Measurements from ENCODE around the gene PARL. TPM values are rescaled to one million over a fixed set of nuclear protein-coding genes. Genes with fewer than 3 reads are reported as not detected.

The PARL gene
- total and polyA plus RNA-seq, 2 of the 8 experiments (the other 6 are each of a cell fraction or from before 2014, with no cell fraction given), result 62.7 to 85.0 TPM

DNA sequence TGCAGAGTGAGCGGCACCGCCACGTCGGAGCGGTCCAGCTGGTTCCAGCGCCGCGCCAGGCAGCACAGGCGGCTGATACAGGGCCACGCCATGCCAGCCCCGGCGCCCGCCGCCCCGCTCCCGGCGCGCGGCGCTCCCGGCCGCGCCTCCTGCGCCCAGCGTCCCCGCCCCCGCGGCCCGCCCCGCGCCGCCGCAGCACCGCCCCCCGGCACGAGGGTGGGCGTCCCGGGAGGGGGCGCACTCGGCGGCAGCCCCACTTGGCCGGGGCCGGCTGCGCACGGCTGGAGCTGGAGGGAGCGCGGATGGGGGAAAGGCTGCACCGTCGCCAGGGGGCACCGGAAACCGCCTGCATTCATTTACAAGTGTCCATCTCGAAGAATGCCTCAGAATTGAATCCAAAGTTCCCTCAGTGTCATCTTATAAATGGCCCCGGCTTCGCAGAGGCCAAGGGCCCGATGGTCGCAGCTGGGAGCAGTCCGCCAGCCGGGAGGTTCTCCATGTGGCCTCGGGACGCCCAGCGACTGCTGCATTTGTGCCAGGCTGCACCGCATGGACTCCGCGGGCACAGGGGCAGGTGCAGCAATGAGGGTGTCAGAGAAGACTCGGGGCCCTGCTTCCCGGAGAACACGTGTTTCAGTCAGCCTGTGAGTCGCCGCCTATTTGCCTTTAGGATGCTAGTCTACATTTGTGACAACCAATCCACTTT lies 59.1 kb downstream of the PARL start, which contains the start of gene MAP6D1:
Gene MAP6D1 (minus strand): TSS at position 122 of the 706 bp plus-strand sequence. CDS start 30 bp downstream, at position 92.
- Histone ChIP-seq H2BK15ac (ENCODE audit: low read length) (no peak within 1 kb of the TSS), H2AFZ (ENCODE audit: low read length) (peak within 1 kb of the TSS; percentile 8; the same call in 1 of the 2 replicates), H3K27me3 (replicated peaks in 1 of 4; ENCODE audit: control insufficient read depth in 3 of 4, extremely low read depth in 1 of 4, insufficient read depth in 3 of 4, low read length in 3 of 4) (peaks cover 0 to 3% (median 0%) of the 10 kb centered on the region in 4 experiments; a peak in 3 of 7 replicates), H3K4ac (replicated peaks; ENCODE audit: insufficient read length, low read depth, low read length) (no peak within 1 kb of the TSS), H3K56ac (replicated peaks; ENCODE audit: insufficient read length, low read depth, low read length) (no peak within 1 kb of the TSS), H2AK5ac (ENCODE audit: low read depth, low read length) (no peak within 1 kb of the TSS), H3K9ac (replicated peaks in 1 of 4; ENCODE audit: extremely low read depth in 1 of 4, low read depth in 3 of 4, low read length in 3 of 4) (peak within 1 kb of the TSS; percentile 20 to 58 (median 48); a peak in 4 of 7 replicates), H3K4me1 (replicated peaks in 1 of 4; ENCODE audit: control insufficient read depth in 3 of 4, insufficient read depth in 4 of 4, low read length in 3 of 4) (peaks cover 0 to 7% (median 3%) of the 10 kb centered on the region in 4 experiments; a peak in 4 of 7 replicates), H3K18ac (ENCODE audit: extremely low read depth, low read length) (no peak within 1 kb of the TSS; the same call in 1 of the 2 replicates), H2BK20ac (ENCODE audit: low read length) (no peak within 1 kb of the TSS), H2BK5ac (ENCODE audit: low read depth, low read length) (peak within 1 kb of the TSS; percentile 44; the same call in 1 of the 2 replicates), H4K8ac (ENCODE audit: extremely low read depth, insufficient read depth, low read length) (peak within 1 kb of the TSS; percentile 62; the same call in 1 of the 2 replicates), H3K23ac (ENCODE audit: insufficient read length) (no peak within 1 kb of the TSS), H3K4me2 (ENCODE audit: insufficient read depth in 1 of 2, low read depth in 2 of 2, low read length in 2 of 2) (peak within 1 kb of the TSS; percentile 87 to 99), H3K36me3 (ENCODE audit: control insufficient read depth in 2 of 4, insufficient read depth in 4 of 4, low read length in 3 of 4) (peaks cover 0 to 6% (median 3%) of the 10 kb centered on the region in 4 experiments; a peak in 2 of 8 replicates), H3K9me3 (ENCODE audit: insufficient read depth in 2 of 2, low read depth in 1 of 2, low read length in 1 of 2) (no peaks in the 10 kb centered on the region), H4K20me1 (replicated peaks in 1 of 2; ENCODE audit: control insufficient read depth in 1 of 2, insufficient read depth in 2 of 2, low read length in 2 of 2) (peaks cover 0 to 4% of the 10 kb centered on the region in 2 experiments), H3K14ac (ENCODE audit: insufficient read length) (no peak within 1 kb of the TSS), H4K91ac (replicated peaks; ENCODE audit: insufficient read length, low read length) (no peak within 1 kb of the TSS), H3K4me3 (ENCODE audit: extremely low read depth in 1 of 4, insufficient read depth in 2 of 4, low read depth in 3 of 4, low read length in 4 of 4) (peak within 1 kb of the TSS; percentile 60 to 79 (median 68)), H3K79me2 (ENCODE audit: control insufficient read depth in 1 of 2, insufficient read depth in 2 of 2, low read length in 2 of 2) (no peaks in the 10 kb centered on the region), H2BK12ac (ENCODE audit: low read depth, low read length) (no peak within 1 kb of the TSS), H3K23me2 (ENCODE audit: low read depth, low read length) (peaks cover 13% of the 10 kb centered on the region; the same call in 1 of the 2 replicates), H4K5ac (ENCODE audit: insufficient read length, low read depth, low read length) (no peak within 1 kb of the TSS), H3K79me1 (ENCODE audit: low read depth, low read length) (no peaks in the 10 kb centered on the region), H2BK120ac (replicated peaks; ENCODE audit: low read depth, low read length) (no peak within 1 kb of the TSS), H3K27ac (ENCODE audit: low read depth, low read length) (no peak within 1 kb of the TSS)
- DNase-seq (ENCODE audit: low read depth in 1 of 2, low spot score in 2 of 2) (peak; percentile 31 to 85), FAIRE-seq (no peak)
- ChIA-PET POLR2A (ENCODE audit: partially characterized antibody) (interaction anchor here (0.6 to 1.9 kb wide), 5 partner anchors 9 to 68 kb away, joined by 3 to 6 read pairs (median 4); partner anchors contain the start of gene PARL), CTCF (ENCODE audit: partially characterized antibody) (interaction anchor here (0.7 to 2.4 kb wide), 10 partner anchors 9 to 359 kb away, joined by 3 to 11 read pairs (median 3); partner anchors contain the start of gene PARL)
- 20% methylated on average over 18 of the region's 69 CpGs; no CpG with 5 or more reads in 1 of the 2 experiments for WGBS, 2 experiments (ENCODE audit: extremely low coverage in 1 of 2, insufficient coverage in 1 of 2, insufficient read length in 1 of 2, insufficient replicate concordance in 2 of 2, low coverage in 1 of 2, low lambda C conversion rate in 2 of 2, missing lambda C conversion rate in 1 of 2)
- no peak for TF ChIP-seq BRCA1 (IDR thresholded peaks at IDR 0.05; ENCODE audit: low read depth, low read length)
- no peak for TF ChIP-seq RNF2 (IDR thresholded peaks at IDR 0.05; ENCODE audit: borderline replicate concordance, low read depth, low read length, missing control alignments, poor library complexity, severe bottlenecking)
- no peak for TF ChIP-seq CBX8 (IDR thresholded peaks at IDR 0.05; ENCODE audit: borderline replicate concordance, low read depth, low read length)
- TF ChIP-seq SP4 (IDR thresholded peaks at IDR 0.05; ENCODE audit: low read length), result no peak
- TF ChIP-seq RAD21 (IDR thresholded peaks at IDR 0.05 in 1 of 2, conservative IDR thresholded peaks at IDR 0.05 in 1 of 2; ENCODE audit: low read depth in 2 of 2, low read length in 2 of 2), result peak; percentile 27 to 48; a peak in 3 of 4 replicates
- 0 out of 4 replicates have a peak, but pooled peaks of 1 of the 2 experiments have one; percentile 37 for TF ChIP-seq SIN3A (conservative IDR thresholded peaks at IDR 0.05 in 1 of 2, IDR thresholded peaks at IDR 0.05 in 1 of 2; ENCODE audit: low read depth in 1 of 2, low read length in 2 of 2)
- TF ChIP-seq, protein P1, sequence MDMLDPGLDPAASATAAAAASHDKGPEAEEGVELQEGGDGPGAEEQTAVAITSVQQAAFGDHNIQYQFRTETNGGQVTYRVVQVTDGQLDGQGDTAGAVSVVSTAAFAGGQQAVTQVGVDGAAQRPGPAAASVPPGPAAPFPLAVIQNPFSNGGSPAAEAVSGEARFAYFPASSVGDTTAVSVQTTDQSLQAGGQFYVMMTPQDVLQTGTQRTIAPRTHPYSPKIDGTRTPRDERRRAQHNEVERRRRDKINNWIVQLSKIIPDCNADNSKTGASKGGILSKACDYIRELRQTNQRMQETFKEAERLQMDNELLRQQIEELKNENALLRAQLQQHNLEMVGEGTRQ (IDR thresholded peaks at IDR 0.05; ENCODE audit: low read length), result no peak; the same call in 1 of the 2 replicates
- no peak for TF ChIP-seq JUN (IDR thresholded peaks at IDR 0.05; ENCODE audit: low read depth, low read length)

Measured in H1 (cell line).